Activated T-cell treated with anti-CD3 and anti-CD28 coated beads for 48 hours (primary cell): ENCODE measurements around the gene C9orf40.

ENCODE experiments used
- DNase-seq: peaks from one replicate; pipeline ENCODE4 v3.0.0-alpha.2; 2020; ENCODE audit warnings: low read depth

Gene C9orf40

GRCh38 chr9:74952201-74953151 is at the start of gene C9orf40:
C9orf40 (minus strand) TSS chr9:74952912; CDS start chr9:74952611, 301 bp downstream.
- DNase-seq = peak; percentile 87

GRCh38 chr9:75001719-75002421 is 49.2 kb upstream of the C9orf40 start:
- DNase-seq = no peak

- DNase-seq = no peak
Measured at GRCh38 chr9:75000835-75001234, 48.1 kb upstream of the C9orf40 start.

- no peak for DNase-seq
Measured at GRCh38 chr9:74985041-74985440, 32.3 kb upstream of the C9orf40 start.

- no peak for DNase-seq
Measured at GRCh38 chr9:74983709-74984108, 31.0 kb upstream of the C9orf40 start.

GRCh38 chr9:74979844-74980243 is 27.1 kb upstream of the C9orf40 start:
- DNase-seq = no peak

- no peak for DNase-seq
Measured at GRCh38 chr9:74977287-74977686, 24.6 kb upstream of the C9orf40 start.

- no peak for DNase-seq
Measured at GRCh38 chr9:74975538-74975937, 22.8 kb upstream of the C9orf40 start.

- no peak for DNase-seq
Measured at GRCh38 chr9:74974558-74974957, 21.8 kb upstream of the C9orf40 start.

GRCh38 chr9:74973714-74974113 is 21.0 kb upstream of the C9orf40 start:
- DNase-seq = no peak

GRCh38 chr9:74963056-74963455 is 10.3 kb upstream of the C9orf40 start:
- DNase-seq = no peak

GRCh38 chr9:74961496-74961895 is 8.8 kb upstream of the C9orf40 start:
- DNase-seq = no peak

GRCh38 chr9:74960561-74960960 is 7.8 kb upstream of the C9orf40 start:
- no peak for DNase-seq

- no peak for DNase-seq
Measured at GRCh38 chr9:74958587-74958986, 5.9 kb upstream of the C9orf40 start.

- no peak for DNase-seq
Measured at GRCh38 chr9:74953235-74953751, 581 bp upstream of the C9orf40 start.

- DNase-seq = peak; percentile 42
Measured at GRCh38 chr9:74951725-74952151, 974 bp downstream of the C9orf40 start.

GRCh38 chr9:74951107-74951720 is 1.5 kb downstream of the C9orf40 start:
- DNase-seq = no peak

GRCh38 chr9:74949859-74950855 is 2.6 kb downstream of the C9orf40 start:
- no peak for DNase-seq

- no peak for DNase-seq
Measured at GRCh38 chr9:74948937-74949336, 3.8 kb downstream of the C9orf40 start.

- no peak for DNase-seq
Measured at GRCh38 chr9:74946686-74947085, 6.0 kb downstream of the C9orf40 start.

- DNase-seq = no peak
Measured at GRCh38 chr9:74942801-74943200, 9.9 kb downstream of the C9orf40 start.
